Nephron progenitor cell (in vitro differentiated cells): ENCODE data around the gene TMCO4.

Source experiments
- DNase-seq: peaks from one replicate; pipeline ENCODE4 v3.0.0; 2021
- H3K27ac Mint-ChIP-seq: 2 replicates; pipeline ENCODE4 v1.8.0; 2021; ENCODE audit warnings: mild to moderate bottlenecking, moderate library complexity, mixed read lengths
- H3K27me3 Mint-ChIP-seq: 2 replicates; pipeline ENCODE4 v1.8.0; 2021; ENCODE audit warnings: mild to moderate bottlenecking, low read depth, mixed read lengths; ENCODE audit not compliant: poor library complexity
- H3K36me3 Mint-ChIP-seq: 2 replicates; pipeline ENCODE4 v1.8.0; 2021; ENCODE audit warnings: low read depth, mixed read lengths
- H3K4me1 Mint-ChIP-seq: 2 replicates; pipeline ENCODE4 v1.8.0; 2021; ENCODE audit warnings: mixed read lengths
- H3K4me3 Mint-ChIP-seq: 2 replicates; pipeline ENCODE4 v1.8.0; 2021; ENCODE audit warnings: mild to moderate bottlenecking, moderate library complexity, mixed read lengths
- H3K9me3 Mint-ChIP-seq: 2 replicates; pipeline ENCODE4 v1.8.0; 2021; ENCODE audit warnings: mild to moderate bottlenecking, moderate library complexity, mixed read lengths
- CTCF ChIP-seq: fragments of 200-600 bp; sonication (generic); IDR thresholded peaks from 2 replicates; pipeline ENCODE4 v1.5.0; 2021; ENCODE audit warnings: antibody characterized with exemption

Gene TMCO4

GRCh38 chr1:19815801-19816736 is 16.4 kb upstream of the TMCO4 start:
- Mint-ChIP-seq H3K4me1 (peaks cover 40% of the 10 kb centered on the region), H3K27ac (no peak overlapping the region), H3K36me3 (no peaks in the 10 kb centered on the region), H3K9me3 (no peaks in the 10 kb centered on the region), H3K4me3 (no peak overlapping the region), H3K27me3 (peaks cover 11% of the 10 kb centered on the region)
- no peak for DNase-seq
- TF ChIP-seq CTCF = no peak

GRCh38 chr1:19814681-19815503 is 15.2 kb upstream of the TMCO4 start, which contains the start of gene RNF186:
TSS of gene RNF186 (minus strand) at chr1:19815283. CDS start at chr1:19815101, 182 bp downstream.
- H3K4me3 Mint-ChIP-seq = no peak within 1 kb of the TSS
- H3K9me3 Mint-ChIP-seq = peaks cover 10% of the 10 kb centered on the region
- no peak within 1 kb of the TSS for H3K27ac Mint-ChIP-seq
- no peak for TF ChIP-seq CTCF
- H3K27me3 Mint-ChIP-seq = peaks cover 11% of the 10 kb centered on the region
- no peaks in the 10 kb centered on the region for H3K36me3 Mint-ChIP-seq
- peaks cover 34% of the 10 kb centered on the region for H3K4me1 Mint-ChIP-seq
- DNase-seq = no peak

GRCh38 chr1:19814244-19814661 is 14.5 kb upstream of the TMCO4 start:
- Mint-ChIP-seq H3K27ac (no peak overlapping the region), H3K36me3 (no peaks in the 10 kb centered on the region), H3K4me1 (peaks cover 28% of the 10 kb centered on the region), H3K9me3 (peaks cover 14% of the 10 kb centered on the region), H3K4me3 (no peak overlapping the region), H3K27me3 (peaks cover 7% of the 10 kb centered on the region)
- DNase-seq = no peak
- TF ChIP-seq CTCF = no peak

GRCh38 chr1:19813643-19813960 is 13.9 kb upstream of the TMCO4 start:
- peaks cover 20% of the 10 kb centered on the region for H3K9me3 Mint-ChIP-seq
- H3K4me3 Mint-ChIP-seq = no peak overlapping the region
- H3K36me3 Mint-ChIP-seq = no peaks in the 10 kb centered on the region
- H3K27ac Mint-ChIP-seq = no peak overlapping the region
- TF ChIP-seq CTCF = no peak
- no peak for DNase-seq
- H3K27me3 Mint-ChIP-seq = peaks cover 7% of the 10 kb centered on the region
- H3K4me1 Mint-ChIP-seq = peaks cover 24% of the 10 kb centered on the region

- Mint-ChIP-seq H3K9me3 (peaks cover 22% of the 10 kb centered on the region), H3K36me3 (no peaks in the 10 kb centered on the region), H3K27me3 (peaks cover 11% of the 10 kb centered on the region), H3K4me1 (peaks cover 24% of the 10 kb centered on the region), H3K4me3 (no peak overlapping the region), H3K27ac (no peak overlapping the region)
- TF ChIP-seq CTCF = no peak
- no peak for DNase-seq
Observed at GRCh38 chr1:19812875-19813642, 13.3 kb upstream of the TMCO4 start.
